GM18526 (cell line): ENCODE measurements around the gene OR8J1.

Experiments
- POLR2A ChIP-seq: IDR thresholded peaks from 3 replicates; pipeline ENCODE4 v1.6.1; 2011; ENCODE audit not compliant: insufficient read length; ENCODE audit errors: extremely low read depth

The OR8J1 gene

GRCh38 chr11:56353991-56354390 is at the start of gene OR8J1:
Gene OR8J1, plus strand, starts transcription at chr11:56354291. Its CDS starts 5,956 bp downstream, at chr11:56360247.
- TF ChIP-seq POLR2A: no peak

- TF ChIP-seq POLR2A: no peak
Measured at GRCh38 chr11:56307836-56308235, 46.3 kb upstream of the OR8J1 start.

- no peak for TF ChIP-seq POLR2A
Measured at GRCh38 chr11:56314844-56315243, 39.2 kb upstream of the OR8J1 start, which contains the start of gene OR8K3. Gene OR8K3, plus strand, starts transcription at chr11:56315144. Its CDS starts 3,163 bp downstream, at chr11:56318307.

- TF ChIP-seq POLR2A: no peak
Measured at GRCh38 chr11:56331861-56332491, 22.1 kb upstream of the OR8J1 start.

GRCh38 chr11:56333156-56333555 is 20.9 kb upstream of the OR8J1 start:
- TF ChIP-seq POLR2A: no peak

GRCh38 chr11:56340289-56340688 is 13.8 kb upstream of the OR8J1 start:
- TF ChIP-seq POLR2A: no peak

GRCh38 chr11:56345739-56346138 is 8.4 kb upstream of the OR8J1 start, which contains the start of gene OR8K1:
Gene OR8K1, plus strand, starts transcription at chr11:56346039. Its CDS starts 0 bp downstream, at chr11:56346039.
- no peak for TF ChIP-seq POLR2A

- no peak for TF ChIP-seq POLR2A
Measured at GRCh38 chr11:56375324-56375723, 21.2 kb downstream of the OR8J1 start, which contains the start of gene OR8U1. Gene OR8U1, plus strand, starts transcription at chr11:56375624. Its CDS starts 0 bp downstream, at chr11:56375624.

- no peak for TF ChIP-seq POLR2A
Measured at GRCh38 chr11:56380120-56380519, 26.0 kb downstream of the OR8J1 start.

GRCh38 chr11:56394381-56394780 is 40.3 kb downstream of the OR8J1 start:
- TF ChIP-seq POLR2A: no peak

- no peak for TF ChIP-seq POLR2A
Measured at GRCh38 chr11:56396047-56396446, 42.0 kb downstream of the OR8J1 start.

GRCh38 chr11:56404393-56404792 is 50.3 kb downstream of the OR8J1 start:
- no peak for TF ChIP-seq POLR2A

- TF ChIP-seq POLR2A: no peak
Measured at GRCh38 chr11:56410801-56411200, 56.7 kb downstream of the OR8J1 start.
